ENCODE results near the gene AMDHD2. TPM values are rescaled to one million over a fixed set of nuclear protein-coding genes. Genes with fewer than 3 reads are reported as not detected.

AMDHD2 gene
- total and polyA plus RNA-seq, 2 of the 13 experiments (the other 11 are each of a cell fraction or from before 2014, with no cell fraction given): 33.5 to 39.1 TPM

DNA sequence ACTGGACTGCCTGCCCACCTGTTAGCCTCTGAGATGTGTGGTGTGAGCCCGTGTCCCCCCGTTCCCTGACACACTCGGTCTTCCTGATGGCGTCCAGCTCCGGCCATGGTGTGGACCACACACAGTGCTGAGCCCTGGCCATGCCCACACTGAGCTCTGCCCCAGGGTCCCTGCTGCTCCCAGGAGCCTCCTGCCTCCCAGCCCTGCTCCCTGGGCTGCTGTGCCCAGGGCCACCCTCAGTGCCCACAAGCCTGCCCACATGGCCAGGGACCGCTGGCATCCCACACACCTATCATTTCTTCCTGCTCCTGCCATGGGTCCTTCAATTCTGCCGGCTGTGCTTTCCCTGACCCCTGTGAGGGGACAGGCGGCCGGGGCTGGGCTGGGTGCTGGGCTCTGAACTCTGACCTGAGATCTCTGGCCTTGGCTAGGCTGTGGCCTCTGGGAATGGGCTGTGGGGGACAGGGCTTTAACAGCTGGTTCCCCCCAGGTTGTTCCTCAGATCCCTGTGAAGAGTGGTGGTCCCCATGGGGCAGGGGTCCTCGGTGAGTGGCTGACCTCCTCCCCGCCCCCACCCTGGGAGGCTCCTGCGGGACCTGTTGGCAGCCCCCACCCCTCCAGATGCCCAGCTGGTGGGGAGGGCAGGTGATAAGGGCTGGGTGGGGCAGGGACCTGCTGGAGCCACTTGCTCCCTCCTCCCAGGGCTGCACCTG is 7.1 kb downstream of the AMDHD2 start (continued):
- TF ChIP-seq AGO2 (optimal IDR thresholded peaks at IDR 0.05; ENCODE audit: low read depth, low read length) (peak; percentile 83), KLF9 (CRISPR knock-in tag; IDR thresholded peaks at IDR 0.05; ENCODE audit: low read depth) (no peak), ZNF251 (CRISPR knock-in tag; IDR thresholded peaks at IDR 0.05) (no peak), IRX3 (CRISPR knock-in tag; IDR thresholded peaks at IDR 0.05; ENCODE audit: borderline replicate concordance, low read depth) (no peak), RARA (CRISPR knock-in tag; IDR thresholded peaks at IDR 0.05) (no peak), ZBTB42 (CRISPR knock-in tag; IDR thresholded peaks at IDR 0.05) (no peak), ZFP36L1 (CRISPR knock-in tag; IDR thresholded peaks at IDR 0.05) (no peak), CEBPB (IDR thresholded peaks at IDR 0.05; ENCODE audit: borderline replicate concordance, low read depth, low read length) (no peak), REXO4 (CRISPR knock-in tag; IDR thresholded peaks at IDR 0.05; ENCODE audit: borderline replicate concordance) (no peak), FOXJ3 (CRISPR knock-in tag; IDR thresholded peaks at IDR 0.05; ENCODE audit: borderline replicate concordance) (no peak), RBAK (CRISPR knock-in tag; IDR thresholded peaks at IDR 0.05) (no peak), HNRNPL (IDR thresholded peaks at IDR 0.05; ENCODE audit: low read depth, low read length) (peak; percentile 88), ZNF619 (CRISPR knock-in tag; IDR thresholded peaks at IDR 0.05) (no peak), SMC3 (IDR thresholded peaks at IDR 0.05; ENCODE audit: low read length) (no peak), ZNF343 (CRISPR knock-in tag; IDR thresholded peaks at IDR 0.05) (no peak), RFX3 (CRISPR knock-in tag; IDR thresholded peaks at IDR 0.05) (no peak), HOXA3 (CRISPR knock-in tag; IDR thresholded peaks at IDR 0.05) (no peak), ZNF333 (CRISPR knock-in tag; IDR thresholded peaks at IDR 0.05; ENCODE audit: borderline replicate concordance) (no peak)
- TF ChIP-seq, protein P1, sequence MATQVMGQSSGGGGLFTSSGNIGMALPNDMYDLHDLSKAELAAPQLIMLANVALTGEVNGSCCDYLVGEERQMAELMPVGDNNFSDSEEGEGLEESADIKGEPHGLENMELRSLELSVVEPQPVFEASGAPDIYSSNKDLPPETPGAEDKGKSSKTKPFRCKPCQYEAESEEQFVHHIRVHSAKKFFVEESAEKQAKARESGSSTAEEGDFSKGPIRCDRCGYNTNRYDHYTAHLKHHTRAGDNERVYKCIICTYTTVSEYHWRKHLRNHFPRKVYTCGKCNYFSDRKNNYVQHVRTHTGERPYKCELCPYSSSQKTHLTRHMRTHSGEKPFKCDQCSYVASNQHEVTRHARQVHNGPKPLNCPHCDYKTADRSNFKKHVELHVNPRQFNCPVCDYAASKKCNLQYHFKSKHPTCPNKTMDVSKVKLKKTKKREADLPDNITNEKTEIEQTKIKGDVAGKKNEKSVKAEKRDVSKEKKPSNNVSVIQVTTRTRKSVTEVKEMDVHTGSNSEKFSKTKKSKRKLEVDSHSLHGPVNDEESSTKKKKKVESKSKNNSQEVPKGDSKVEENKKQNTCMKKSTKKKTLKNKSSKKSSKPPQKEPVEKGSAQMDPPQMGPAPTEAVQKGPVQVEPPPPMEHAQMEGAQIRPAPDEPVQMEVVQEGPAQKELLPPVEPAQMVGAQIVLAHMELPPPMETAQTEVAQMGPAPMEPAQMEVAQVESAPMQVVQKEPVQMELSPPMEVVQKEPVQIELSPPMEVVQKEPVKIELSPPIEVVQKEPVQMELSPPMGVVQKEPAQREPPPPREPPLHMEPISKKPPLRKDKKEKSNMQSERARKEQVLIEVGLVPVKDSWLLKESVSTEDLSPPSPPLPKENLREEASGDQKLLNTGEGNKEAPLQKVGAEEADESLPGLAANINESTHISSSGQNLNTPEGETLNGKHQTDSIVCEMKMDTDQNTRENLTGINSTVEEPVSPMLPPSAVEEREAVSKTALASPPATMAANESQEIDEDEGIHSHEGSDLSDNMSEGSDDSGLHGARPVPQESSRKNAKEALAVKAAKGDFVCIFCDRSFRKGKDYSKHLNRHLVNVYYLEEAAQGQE (IDR thresholded peaks at IDR 0.05; ENCODE audit: borderline replicate concordance in 1 of 2, low read depth in 1 of 2, low read length in 2 of 2): no peak
- TF ChIP-seq, protein P2, sequence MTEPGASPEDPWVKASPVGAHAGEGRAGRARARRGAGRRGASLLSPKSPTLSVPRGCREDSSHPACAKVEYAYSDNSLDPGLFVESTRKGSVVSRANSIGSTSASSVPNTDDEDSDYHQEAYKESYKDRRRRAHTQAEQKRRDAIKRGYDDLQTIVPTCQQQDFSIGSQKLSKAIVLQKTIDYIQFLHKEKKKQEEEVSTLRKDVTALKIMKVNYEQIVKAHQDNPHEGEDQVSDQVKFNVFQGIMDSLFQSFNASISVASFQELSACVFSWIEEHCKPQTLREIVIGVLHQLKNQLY (CRISPR knock-in tag; IDR thresholded peaks at IDR 0.05): no peak
- TF ChIP-seq, protein P3, sequence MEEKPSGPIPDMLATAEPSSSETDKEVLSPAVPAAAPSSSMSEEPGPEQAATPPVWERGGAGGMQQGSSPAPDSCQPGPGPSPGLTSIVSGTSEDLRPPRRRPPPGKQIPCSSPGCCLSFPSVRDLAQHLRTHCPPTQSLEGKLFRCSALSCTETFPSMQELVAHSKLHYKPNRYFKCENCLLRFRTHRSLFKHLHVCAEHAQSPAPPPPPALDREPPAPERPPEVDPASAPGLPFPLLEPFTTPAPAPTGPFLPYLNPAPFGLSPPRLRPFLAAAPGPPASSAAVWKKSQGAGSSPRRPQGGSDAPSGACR (CRISPR knock-in tag; IDR thresholded peaks at IDR 0.05): no peak
- TF ChIP-seq, protein P4, sequence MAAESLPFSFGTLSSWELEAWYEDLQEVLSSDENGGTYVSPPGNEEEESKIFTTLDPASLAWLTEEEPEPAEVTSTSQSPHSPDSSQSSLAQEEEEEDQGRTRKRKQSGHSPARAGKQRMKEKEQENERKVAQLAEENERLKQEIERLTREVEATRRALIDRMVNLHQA (CRISPR knock-in tag; IDR thresholded peaks at IDR 0.05): no peak
- TF ChIP-seq, protein P5, sequence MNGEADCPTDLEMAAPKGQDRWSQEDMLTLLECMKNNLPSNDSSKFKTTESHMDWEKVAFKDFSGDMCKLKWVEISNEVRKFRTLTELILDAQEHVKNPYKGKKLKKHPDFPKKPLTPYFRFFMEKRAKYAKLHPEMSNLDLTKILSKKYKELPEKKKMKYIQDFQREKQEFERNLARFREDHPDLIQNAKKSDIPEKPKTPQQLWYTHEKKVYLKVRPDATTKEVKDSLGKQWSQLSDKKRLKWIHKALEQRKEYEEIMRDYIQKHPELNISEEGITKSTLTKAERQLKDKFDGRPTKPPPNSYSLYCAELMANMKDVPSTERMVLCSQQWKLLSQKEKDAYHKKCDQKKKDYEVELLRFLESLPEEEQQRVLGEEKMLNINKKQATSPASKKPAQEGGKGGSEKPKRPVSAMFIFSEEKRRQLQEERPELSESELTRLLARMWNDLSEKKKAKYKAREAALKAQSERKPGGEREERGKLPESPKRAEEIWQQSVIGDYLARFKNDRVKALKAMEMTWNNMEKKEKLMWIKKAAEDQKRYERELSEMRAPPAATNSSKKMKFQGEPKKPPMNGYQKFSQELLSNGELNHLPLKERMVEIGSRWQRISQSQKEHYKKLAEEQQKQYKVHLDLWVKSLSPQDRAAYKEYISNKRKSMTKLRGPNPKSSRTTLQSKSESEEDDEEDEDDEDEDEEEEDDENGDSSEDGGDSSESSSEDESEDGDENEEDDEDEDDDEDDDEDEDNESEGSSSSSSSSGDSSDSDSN (CRISPR knock-in tag; IDR thresholded peaks at IDR 0.05): peak; percentile 23; the same call in 1 of the 2 replicates
